ENCODE measurements around the gene KLHL29. TPM values are rescaled to one million over a fixed set of nuclear protein-coding genes. Genes with fewer than 3 reads are reported as not detected.

KLHL29 gene
- total and polyA plus RNA-seq, 2 experiments from 2014 or later, result 1.5 to 6.5 TPM

GRCh38 chr2:23682481-23682880 lies 297.5 kb downstream of the KLHL29 start:
- peaks cover 5% of the 10 kb centered on the region; the same call in 1 of the 3 replicates for H3K36me3 Mint-ChIP-seq (ENCODE audit: low read depth)

DNA sequence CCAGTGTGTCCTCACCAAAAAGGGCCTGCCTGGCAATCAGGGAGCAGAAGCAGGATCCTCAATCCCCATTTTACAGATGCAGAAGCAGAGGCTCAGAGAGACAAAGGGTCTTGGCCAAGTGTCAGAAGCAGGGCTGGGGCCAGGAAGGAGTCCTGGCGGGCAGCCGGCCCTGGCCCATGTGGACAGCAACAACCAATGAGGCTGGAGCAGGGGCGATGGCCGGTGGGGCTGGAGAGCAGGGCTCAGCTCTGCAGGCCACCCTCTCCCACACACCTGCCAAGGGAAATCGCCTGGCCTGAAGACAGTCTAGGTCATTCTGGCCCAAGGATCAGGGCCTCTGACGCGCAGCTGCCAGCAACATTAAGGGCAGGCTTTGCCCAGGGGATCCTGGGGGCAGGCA lies 298.0 kb downstream of the KLHL29 start:
- Mint-ChIP-seq H3K27me3 (ENCODE audit: insufficient read depth, low read depth, poor library complexity) (peaks cover 7% of the 10 kb centered on the region), H3K9me3 (peaks cover 6% of the 10 kb centered on the region), H3K36me3 (ENCODE audit: low read depth) (peaks cover 5% of the 10 kb centered on the region; the same call in 1 of the 3 replicates), H3K4me1 (peaks cover 13% of the 10 kb centered on the region), H3K4me3 (no peak overlapping the region), H3K27ac (no peak overlapping the region)
- H3F3A ChIP-seq (replicated peaks; ENCODE audit: low read depth), result no peaks in the 10 kb centered on the region
- H3K9me2 ChIP-seq (ENCODE audit: insufficient read depth), result no peaks in the 10 kb centered on the region
- no peak overlapping the region for H3K27ac ChIP-seq (ENCODE audit: low read depth)
- H2AFZ ChIP-seq, result no peak overlapping the region
- H3K4me2 ChIP-seq, result no peak overlapping the region
- no peak for ATAC-seq
- no peaks in the 10 kb centered on the region for H4K20me1 ChIP-seq (replicated peaks; ENCODE audit: insufficient read depth)
- H3K4me3 ChIP-seq, result no peak overlapping the region
- no peaks in the 10 kb centered on the region for H3K4me1 ChIP-seq (ENCODE audit: insufficient read depth)
- no peaks in the 10 kb centered on the region for H3K36me3 ChIP-seq (ENCODE audit: insufficient read depth)
- H3K27me3 ChIP-seq (ENCODE audit: insufficient read depth), result no peaks in the 10 kb centered on the region
- TF ChIP-seq CTCF (conservative IDR thresholded peaks at IDR 0.05; ENCODE audit: low read depth in 2 of 2) (no peak), POLR2AphosphoS5 (IDR thresholded peaks at IDR 0.05; ENCODE audit: low read depth) (no peak), CREB1 (CRISPR knock-in tag; IDR thresholded peaks at IDR 0.05; ENCODE audit: low read depth) (no peak), ZNF331 (CRISPR knock-in tag; IDR thresholded peaks at IDR 0.05; ENCODE audit: low read depth) (no peak), EZH2phosphoT487 (IDR thresholded peaks at IDR 0.05; ENCODE audit: unreplicated experiment) (no peak), NANOG (IDR thresholded peaks at IDR 0.05; ENCODE audit: borderline replicate concordance) (no peak), EZH2 (IDR thresholded peaks at IDR 0.05; ENCODE audit: low read depth, unreplicated experiment) (no peak)
- TF ChIP-seq, protein P1, sequence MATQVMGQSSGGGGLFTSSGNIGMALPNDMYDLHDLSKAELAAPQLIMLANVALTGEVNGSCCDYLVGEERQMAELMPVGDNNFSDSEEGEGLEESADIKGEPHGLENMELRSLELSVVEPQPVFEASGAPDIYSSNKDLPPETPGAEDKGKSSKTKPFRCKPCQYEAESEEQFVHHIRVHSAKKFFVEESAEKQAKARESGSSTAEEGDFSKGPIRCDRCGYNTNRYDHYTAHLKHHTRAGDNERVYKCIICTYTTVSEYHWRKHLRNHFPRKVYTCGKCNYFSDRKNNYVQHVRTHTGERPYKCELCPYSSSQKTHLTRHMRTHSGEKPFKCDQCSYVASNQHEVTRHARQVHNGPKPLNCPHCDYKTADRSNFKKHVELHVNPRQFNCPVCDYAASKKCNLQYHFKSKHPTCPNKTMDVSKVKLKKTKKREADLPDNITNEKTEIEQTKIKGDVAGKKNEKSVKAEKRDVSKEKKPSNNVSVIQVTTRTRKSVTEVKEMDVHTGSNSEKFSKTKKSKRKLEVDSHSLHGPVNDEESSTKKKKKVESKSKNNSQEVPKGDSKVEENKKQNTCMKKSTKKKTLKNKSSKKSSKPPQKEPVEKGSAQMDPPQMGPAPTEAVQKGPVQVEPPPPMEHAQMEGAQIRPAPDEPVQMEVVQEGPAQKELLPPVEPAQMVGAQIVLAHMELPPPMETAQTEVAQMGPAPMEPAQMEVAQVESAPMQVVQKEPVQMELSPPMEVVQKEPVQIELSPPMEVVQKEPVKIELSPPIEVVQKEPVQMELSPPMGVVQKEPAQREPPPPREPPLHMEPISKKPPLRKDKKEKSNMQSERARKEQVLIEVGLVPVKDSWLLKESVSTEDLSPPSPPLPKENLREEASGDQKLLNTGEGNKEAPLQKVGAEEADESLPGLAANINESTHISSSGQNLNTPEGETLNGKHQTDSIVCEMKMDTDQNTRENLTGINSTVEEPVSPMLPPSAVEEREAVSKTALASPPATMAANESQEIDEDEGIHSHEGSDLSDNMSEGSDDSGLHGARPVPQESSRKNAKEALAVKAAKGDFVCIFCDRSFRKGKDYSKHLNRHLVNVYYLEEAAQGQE (IDR thresholded peaks at IDR 0.05; ENCODE audit: unreplicated experiment), result no peak
- DNase-seq (ENCODE audit: low spot score), result no peak
- no peaks in the 10 kb centered on the region for H3K79me2 ChIP-seq (replicated peaks; ENCODE audit: insufficient read depth)

More at GRCh38 chr2:23682481-23682880, 297.5 kb downstream of the KLHL29 start:
- peaks cover 6% of the 10 kb centered on the region for H3K9me3 Mint-ChIP-seq
- Histone ChIP-seq H3K27me3 (ENCODE audit: insufficient read depth) (no peaks in the 10 kb centered on the region), H3K4me2 (no peak overlapping the region), H2AFZ (no peak overlapping the region), H3K79me2 (replicated peaks; ENCODE audit: insufficient read depth) (no peaks in the 10 kb centered on the region), H3K4me3 (no peak overlapping the region), H3K27ac (ENCODE audit: low read depth) (no peak overlapping the region), H3K9me2 (ENCODE audit: insufficient read depth) (no peaks in the 10 kb centered on the region), H3K4me1 (ENCODE audit: insufficient read depth) (no peaks in the 10 kb centered on the region), H3K36me3 (ENCODE audit: insufficient read depth) (no peaks in the 10 kb centered on the region), H4K20me1 (replicated peaks; ENCODE audit: insufficient read depth) (no peaks in the 10 kb centered on the region), H3F3A (replicated peaks; ENCODE audit: low read depth) (no peaks in the 10 kb centered on the region)
- peaks cover 13% of the 10 kb centered on the region for H3K4me1 Mint-ChIP-seq
- no peak overlapping the region for H3K4me3 Mint-ChIP-seq
- TF ChIP-seq POLR2AphosphoS5 (IDR thresholded peaks at IDR 0.05; ENCODE audit: low read depth) (no peak), ZNF114 (CRISPR knock-in tag; IDR thresholded peaks at IDR 0.05) (no peak), STAT1 (IDR thresholded peaks at IDR 0.05; ENCODE audit: unreplicated experiment) (no peak), ZNF331 (CRISPR knock-in tag; IDR thresholded peaks at IDR 0.05; ENCODE audit: low read depth) (no peak), CTCF (conservative IDR thresholded peaks at IDR 0.05; ENCODE audit: low read depth in 2 of 2) (no peak)
- no peak for DNase-seq (ENCODE audit: low spot score)
- H3K27ac Mint-ChIP-seq, result no peak overlapping the region
- H3K27me3 Mint-ChIP-seq (ENCODE audit: insufficient read depth, low read depth, poor library complexity), result peaks cover 7% of the 10 kb centered on the region
- no peak for ATAC-seq
